Gastroesophageal sphincter (tissue), 3 donors: ENCODE measurements around the gene PDZRN4.

ENCODE experiments used
- CTCF ChIP-seq, 4 experiments: fragments of 200-600 bp in 2 of 4; fragments of 450-650 bp in 2 of 4; sonication (generic) in 1 of 4; IDR thresholded peaks; one replicate each; pipeline ENCODE4 v1.5.1; 2017 to 2019; ENCODE audit warnings: antibody characterized with exemption in 4 of 4, mild to moderate bottlenecking in 2 of 4, moderate library complexity in 2 of 4
- EP300 ChIP-seq: sonication (generic); formaldehyde crosslinking; IDR thresholded peaks from one replicate; pipeline ENCODE4 v1.6.1; 2017; ENCODE audit warnings: antibody characterized with exemption, mild to moderate bottlenecking

GRCh38 chr12:41217727-41218126, 29.6 kb downstream of the PDZRN4 start:
- no peak for TF ChIP-seq CTCF (IDR thresholded peaks at IDR 0.05)
- TF ChIP-seq EP300 = no peak
